Measurements from ENCODE around the gene WBP1L. TPM values are rescaled to one million over a fixed set of nuclear protein-coding genes. Genes with fewer than 3 reads are reported as not detected.
"Not testable (repeated sequence)": the region's sequence is repeated elsewhere in the genome, so short reads cannot be mapped to it uniquely, and the experiment has no call there.

Gene WBP1L
- 29.9 and 30.7 TPM in 2 replicates for total RNA-seq
- long read RNA-seq, full-length matches to known transcripts = 13 of 35 reads
- long read RNA-seq, partial matches to known transcripts = 22 of 35 reads
- long read RNA-seq, other reads (novel, unspliced or antisense) = 0 of 35 reads

DNA sequence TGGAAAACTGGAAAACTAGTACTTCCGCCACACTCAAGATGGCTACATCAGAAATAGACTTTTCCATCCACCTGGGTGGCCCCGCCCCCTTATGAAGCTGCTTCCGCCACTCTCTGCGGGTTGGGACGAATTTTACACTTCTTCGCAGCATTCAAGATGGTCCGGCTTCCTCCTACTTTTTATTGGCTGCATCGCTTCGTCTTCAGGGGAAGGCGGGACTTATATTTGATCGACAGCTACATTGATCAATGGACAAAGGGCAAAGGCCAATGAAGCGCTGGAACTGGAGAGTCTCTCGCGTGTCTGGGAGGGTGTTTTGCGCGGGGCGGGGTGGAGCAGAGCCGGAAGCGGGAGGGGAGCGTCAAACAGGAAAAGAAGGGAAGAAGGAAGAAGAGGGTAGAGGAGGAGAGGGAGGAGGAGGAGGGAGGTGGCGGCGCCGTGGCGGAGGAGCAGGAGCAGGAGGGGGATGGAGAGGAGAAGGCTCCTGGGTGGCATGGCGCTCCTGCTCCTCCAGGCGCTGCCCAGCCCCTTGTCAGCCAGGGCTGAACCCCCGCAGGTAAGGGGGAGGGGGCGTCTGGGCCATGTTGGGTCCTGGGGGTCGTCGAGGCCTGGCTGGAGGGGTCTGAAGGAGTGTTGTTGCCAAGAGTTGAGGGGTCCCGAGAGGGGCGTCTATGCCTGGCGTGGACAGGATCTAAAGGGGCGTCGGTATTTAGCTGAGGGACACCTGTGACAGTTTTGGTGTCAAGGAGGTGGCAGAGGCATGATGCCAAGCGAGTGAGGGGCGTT lies at the start of gene WBP1L:
Gene WBP1L, plus strand, starts transcription at position 361 of the 786 bp plus-strand sequence. Its CDS starts 106 bp downstream, at position 467.
- TF ChIP-seq, protein P1, sequence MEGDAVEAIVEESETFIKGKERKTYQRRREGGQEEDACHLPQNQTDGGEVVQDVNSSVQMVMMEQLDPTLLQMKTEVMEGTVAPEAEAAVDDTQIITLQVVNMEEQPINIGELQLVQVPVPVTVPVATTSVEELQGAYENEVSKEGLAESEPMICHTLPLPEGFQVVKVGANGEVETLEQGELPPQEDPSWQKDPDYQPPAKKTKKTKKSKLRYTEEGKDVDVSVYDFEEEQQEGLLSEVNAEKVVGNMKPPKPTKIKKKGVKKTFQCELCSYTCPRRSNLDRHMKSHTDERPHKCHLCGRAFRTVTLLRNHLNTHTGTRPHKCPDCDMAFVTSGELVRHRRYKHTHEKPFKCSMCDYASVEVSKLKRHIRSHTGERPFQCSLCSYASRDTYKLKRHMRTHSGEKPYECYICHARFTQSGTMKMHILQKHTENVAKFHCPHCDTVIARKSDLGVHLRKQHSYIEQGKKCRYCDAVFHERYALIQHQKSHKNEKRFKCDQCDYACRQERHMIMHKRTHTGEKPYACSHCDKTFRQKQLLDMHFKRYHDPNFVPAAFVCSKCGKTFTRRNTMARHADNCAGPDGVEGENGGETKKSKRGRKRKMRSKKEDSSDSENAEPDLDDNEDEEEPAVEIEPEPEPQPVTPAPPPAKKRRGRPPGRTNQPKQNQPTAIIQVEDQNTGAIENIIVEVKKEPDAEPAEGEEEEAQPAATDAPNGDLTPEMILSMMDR (IDR thresholded peaks at IDR 0.05; ENCODE audit: unreplicated experiment) = no peak
- peak; percentile 81 for DNase-seq (ENCODE audit: low spot score, unreplicated experiment)
- H3K4me1 Mint-ChIP-seq (ENCODE audit: low read depth) = peaks cover 22% of the 10 kb centered on the region
- peaks cover 2% of the 10 kb centered on the region for H3K36me3 Mint-ChIP-seq (ENCODE audit: insufficient read depth)
- peak within 1 kb of the TSS; percentile 97 for H3K4me3 Mint-ChIP-seq (ENCODE audit: low read depth)
- H3K27ac Mint-ChIP-seq = peak within 1 kb of the TSS; percentile 87
- peaks cover 5% of the 10 kb centered on the region for H3K9me3 Mint-ChIP-seq (ENCODE audit: low read depth)
- no peaks in the 10 kb centered on the region for H3K27me3 Mint-ChIP-seq

DNA sequence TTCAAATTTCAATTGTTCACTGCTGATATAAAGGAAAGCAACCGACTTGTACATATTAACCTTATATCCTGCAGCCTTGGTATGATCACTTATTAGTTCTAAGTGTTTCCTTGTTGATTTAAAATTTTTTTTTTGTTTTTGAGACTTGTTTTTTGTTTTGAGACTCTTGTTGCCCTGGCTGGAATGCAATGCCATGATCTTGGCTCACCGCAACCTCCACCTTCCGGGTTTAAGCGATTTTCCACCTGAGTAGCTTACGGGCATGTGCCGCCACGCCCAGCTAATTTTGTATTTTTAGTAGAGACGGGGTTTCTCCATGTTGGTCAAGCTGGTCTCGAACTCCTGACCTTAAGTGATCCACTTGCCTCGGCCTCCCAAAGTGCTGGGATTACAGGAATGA lies 48.3 kb upstream of the WBP1L start:
- H3K27ac Mint-ChIP-seq = not testable (repeated sequence)

DNA sequence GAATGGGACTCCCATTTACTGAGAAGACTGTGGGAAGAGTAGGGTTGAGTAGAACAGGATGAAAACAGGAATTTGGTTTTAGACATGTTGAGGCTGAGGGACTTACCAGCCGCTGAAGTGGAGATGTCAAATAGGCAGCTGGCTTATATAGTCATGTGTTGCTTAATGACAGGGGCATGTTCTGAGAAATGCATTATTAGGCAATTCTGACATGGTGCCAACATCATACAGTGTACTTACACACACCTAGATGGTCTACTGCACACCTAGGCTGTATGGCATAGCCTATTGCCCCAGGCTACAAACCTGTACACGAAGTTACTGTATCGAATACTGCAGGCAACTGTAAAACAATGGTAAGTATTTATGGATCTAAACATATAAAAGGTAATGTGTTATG lies 47.0 kb upstream of the WBP1L start:
- Mint-ChIP-seq H3K27ac (peak overlapping the region; percentile 50), H3K9me3 (ENCODE audit: low read depth) (no peaks in the 10 kb centered on the region), H3K27me3 (no peaks in the 10 kb centered on the region), H3K36me3 (ENCODE audit: insufficient read depth) (peaks cover 28% of the 10 kb centered on the region), H3K4me1 (ENCODE audit: low read depth) (no peaks in the 10 kb centered on the region), H3K4me3 (ENCODE audit: low read depth) (no peak overlapping the region)
- DNase-seq (ENCODE audit: low spot score, unreplicated experiment) = no peak
- TF ChIP-seq, protein P1 (IDR thresholded peaks at IDR 0.05; ENCODE audit: unreplicated experiment) = no peak

More for the DNA sequence above, 48.3 kb upstream of the WBP1L start:
- not testable (repeated sequence) for H3K27me3 Mint-ChIP-seq; DNase-seq (ENCODE audit: low spot score, unreplicated experiment); H3K9me3 Mint-ChIP-seq (ENCODE audit: low read depth); H3K4me1 Mint-ChIP-seq (ENCODE audit: low read depth); H3K4me3 Mint-ChIP-seq (ENCODE audit: low read depth)
- peaks cover 28% of the 10 kb centered on the region for H3K36me3 Mint-ChIP-seq (ENCODE audit: insufficient read depth)

DNA sequence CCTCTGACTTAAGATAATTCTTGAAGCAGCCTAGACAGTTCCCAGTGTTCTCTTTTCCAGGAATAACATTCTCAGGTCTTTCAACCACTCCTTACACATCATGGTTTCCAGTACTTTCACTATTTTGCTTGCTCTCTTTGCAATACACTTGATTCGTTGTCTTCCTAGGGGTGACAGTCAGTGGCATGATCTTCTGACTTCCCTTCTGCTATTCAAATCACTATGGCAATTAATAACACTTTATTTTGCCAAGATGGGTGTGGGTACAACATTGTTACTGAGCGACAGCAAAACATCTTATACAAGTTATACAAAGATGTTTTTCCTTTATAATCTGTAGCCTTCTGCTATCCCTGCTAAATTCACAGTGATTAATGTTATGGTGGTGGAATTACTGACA lies 44.9 kb upstream of the WBP1L start:
- H3K27me3 Mint-ChIP-seq = no peaks in the 10 kb centered on the region
- TF ChIP-seq, protein P1 (IDR thresholded peaks at IDR 0.05; ENCODE audit: unreplicated experiment) = no peak
- DNase-seq (ENCODE audit: low spot score, unreplicated experiment) = no peak
- H3K4me1 Mint-ChIP-seq (ENCODE audit: low read depth) = no peaks in the 10 kb centered on the region
- H3K4me3 Mint-ChIP-seq (ENCODE audit: low read depth) = no peak overlapping the region
- H3K9me3 Mint-ChIP-seq (ENCODE audit: low read depth) = no peaks in the 10 kb centered on the region
- no peak overlapping the region for H3K27ac Mint-ChIP-seq
- peaks cover 28% of the 10 kb centered on the region for H3K36me3 Mint-ChIP-seq (ENCODE audit: insufficient read depth)

DNA sequence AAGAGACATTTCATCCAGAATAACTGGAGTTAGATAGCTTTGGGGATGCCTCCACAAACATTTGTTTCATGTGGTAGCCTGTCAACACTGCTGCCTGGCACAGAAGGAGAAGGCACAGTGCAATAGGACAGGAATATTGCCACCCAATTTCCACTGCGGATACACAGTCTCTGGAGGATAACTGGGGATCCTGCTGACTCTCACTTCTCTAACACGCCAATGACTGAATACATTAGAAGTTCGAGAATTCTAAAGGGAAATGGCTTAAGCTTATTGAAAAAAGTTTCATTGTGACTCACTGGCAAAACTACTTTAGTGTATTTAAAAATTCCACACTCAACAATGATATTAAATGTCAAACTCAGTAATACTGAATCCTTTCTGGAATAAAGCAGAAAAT lies 42.5 kb upstream of the WBP1L start:
- Mint-ChIP-seq H3K27ac (no peak overlapping the region), H3K9me3 (ENCODE audit: low read depth) (no peaks in the 10 kb centered on the region), H3K4me1 (ENCODE audit: low read depth) (no peaks in the 10 kb centered on the region), H3K4me3 (ENCODE audit: low read depth) (no peak overlapping the region), H3K36me3 (ENCODE audit: insufficient read depth) (peaks cover 25% of the 10 kb centered on the region), H3K27me3 (no peaks in the 10 kb centered on the region)
- DNase-seq (ENCODE audit: low spot score, unreplicated experiment) = no peak
- TF ChIP-seq, protein P1 (IDR thresholded peaks at IDR 0.05; ENCODE audit: unreplicated experiment) = no peak

DNA sequence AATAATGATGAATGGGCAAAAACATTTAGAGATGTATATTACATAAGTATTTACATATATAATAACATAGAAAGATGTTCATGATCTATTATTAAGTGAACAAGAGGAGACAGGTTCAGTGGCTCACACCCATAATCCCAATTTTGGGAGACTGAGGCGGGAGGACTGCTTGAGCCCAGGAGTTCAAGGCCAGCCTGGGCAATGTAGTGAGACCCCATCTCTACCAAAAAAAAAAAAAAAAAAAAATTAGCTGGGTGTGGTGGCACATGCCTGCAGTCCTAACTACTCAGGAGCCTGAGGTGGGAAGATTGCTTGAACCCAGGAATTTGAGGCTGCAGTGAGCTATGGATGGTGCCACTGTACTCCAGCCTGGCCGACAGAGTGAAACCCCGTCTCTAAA lies 42.0 kb upstream of the WBP1L start:
- TF ChIP-seq, protein P1 (IDR thresholded peaks at IDR 0.05; ENCODE audit: unreplicated experiment) = no peak
- no peak overlapping the region for H3K4me3 Mint-ChIP-seq (ENCODE audit: low read depth)
- no peaks in the 10 kb centered on the region for H3K27me3 Mint-ChIP-seq
- no peak overlapping the region for H3K27ac Mint-ChIP-seq
- DNase-seq (ENCODE audit: low spot score, unreplicated experiment) = no peak
- peaks cover 21% of the 10 kb centered on the region for H3K36me3 Mint-ChIP-seq (ENCODE audit: insufficient read depth)
- H3K9me3 Mint-ChIP-seq (ENCODE audit: low read depth) = no peaks in the 10 kb centered on the region
- no peaks in the 10 kb centered on the region for H3K4me1 Mint-ChIP-seq (ENCODE audit: low read depth)
